SU-DHL-6 (cell line): Measurements from ENCODE around the gene MOV10L1.

Source experiments
- EZH2phosphoT487 ChIP-seq: fragments of 200-600 bp; sonication (generic), shearing (Covaris generic); conservative IDR thresholded peaks from 2 replicates; pipeline ENCODE4 v1.6.1; 2018; ENCODE audit warnings: mild to moderate bottlenecking, antibody characterized with exemption, low read length, moderate library complexity, mixed read lengths
- TF ChIP-seq, protein P1 (sequence below): fragments of 200-600 bp; sonication (generic); IDR thresholded peaks from one replicate; pipeline ENCODE4 v1.5.1; 2017; ENCODE audit warnings: antibody characterized with exemption, mild to moderate bottlenecking, low read length, moderate library complexity; ENCODE audit not compliant: insufficient read depth, poor library complexity, severe bottlenecking

- TF ChIP-seq, protein P1, sequence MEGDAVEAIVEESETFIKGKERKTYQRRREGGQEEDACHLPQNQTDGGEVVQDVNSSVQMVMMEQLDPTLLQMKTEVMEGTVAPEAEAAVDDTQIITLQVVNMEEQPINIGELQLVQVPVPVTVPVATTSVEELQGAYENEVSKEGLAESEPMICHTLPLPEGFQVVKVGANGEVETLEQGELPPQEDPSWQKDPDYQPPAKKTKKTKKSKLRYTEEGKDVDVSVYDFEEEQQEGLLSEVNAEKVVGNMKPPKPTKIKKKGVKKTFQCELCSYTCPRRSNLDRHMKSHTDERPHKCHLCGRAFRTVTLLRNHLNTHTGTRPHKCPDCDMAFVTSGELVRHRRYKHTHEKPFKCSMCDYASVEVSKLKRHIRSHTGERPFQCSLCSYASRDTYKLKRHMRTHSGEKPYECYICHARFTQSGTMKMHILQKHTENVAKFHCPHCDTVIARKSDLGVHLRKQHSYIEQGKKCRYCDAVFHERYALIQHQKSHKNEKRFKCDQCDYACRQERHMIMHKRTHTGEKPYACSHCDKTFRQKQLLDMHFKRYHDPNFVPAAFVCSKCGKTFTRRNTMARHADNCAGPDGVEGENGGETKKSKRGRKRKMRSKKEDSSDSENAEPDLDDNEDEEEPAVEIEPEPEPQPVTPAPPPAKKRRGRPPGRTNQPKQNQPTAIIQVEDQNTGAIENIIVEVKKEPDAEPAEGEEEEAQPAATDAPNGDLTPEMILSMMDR, result no peak
- no peak for TF ChIP-seq EZH2phosphoT487
Observed at GRCh38 chr22:50068096-50068495, 21.7 kb upstream of the MOV10L1 start.
